DMS114 treated with DMSO at 0.1 percent for 48 hours (cell line): ENCODE measurements around the gene KRT27.
"Not testable (repeated sequence)": the region's sequence is repeated elsewhere in the genome, so short reads cannot be mapped to it uniquely, and the experiment has no call there.

Source experiments
- DNase-seq: peaks from one replicate; lab custom pipeline; 2025; ENCODE audit not compliant: unreplicated experiment; lab: John Stamatoyannopoulos, UW

KRT27 gene

GRCh38 chr17:40760105-40761016, 22.0 kb downstream of the KRT27 start:
- no peak for DNase-seq

- no peak for DNase-seq
Measured at GRCh38 chr17:40755231-40755630, 27.1 kb downstream of the KRT27 start, which contains the start of gene KRT25. TSS of gene KRT25 (minus strand) at chr17:40755331. CDS start at chr17:40755271, 60 bp downstream.

- no peak for DNase-seq
Measured at GRCh38 chr17:40753804-40754203, 28.5 kb downstream of the KRT27 start.

GRCh38 chr17:40751065-40751464, 31.3 kb downstream of the KRT27 start:
- DNase-seq: no peak

- DNase-seq: no peak
Measured at GRCh38 chr17:40750391-40750790, 32.0 kb downstream of the KRT27 start.

- not testable (repeated sequence) for DNase-seq
Measured at GRCh38 chr17:40748666-40749065, 33.7 kb downstream of the KRT27 start.

GRCh38 chr17:40738553-40738952, 43.8 kb downstream of the KRT27 start:
- DNase-seq: no peak

GRCh38 chr17:40735016-40735415, 47.3 kb downstream of the KRT27 start:
- no peak for DNase-seq

- DNase-seq: no peak
Measured at GRCh38 chr17:40734018-40734417, 48.3 kb downstream of the KRT27 start.

GRCh38 chr17:40730970-40731369, 51.4 kb downstream of the KRT27 start:
- DNase-seq: no peak

- no peak for DNase-seq
Measured at GRCh38 chr17:40727447-40728231, 54.7 kb downstream of the KRT27 start.

- no peak for DNase-seq
Measured at GRCh38 chr17:40726919-40727318, 55.4 kb downstream of the KRT27 start.
